ENCODE data around the gene NT5DC2.

Gene NT5DC2

DNA sequence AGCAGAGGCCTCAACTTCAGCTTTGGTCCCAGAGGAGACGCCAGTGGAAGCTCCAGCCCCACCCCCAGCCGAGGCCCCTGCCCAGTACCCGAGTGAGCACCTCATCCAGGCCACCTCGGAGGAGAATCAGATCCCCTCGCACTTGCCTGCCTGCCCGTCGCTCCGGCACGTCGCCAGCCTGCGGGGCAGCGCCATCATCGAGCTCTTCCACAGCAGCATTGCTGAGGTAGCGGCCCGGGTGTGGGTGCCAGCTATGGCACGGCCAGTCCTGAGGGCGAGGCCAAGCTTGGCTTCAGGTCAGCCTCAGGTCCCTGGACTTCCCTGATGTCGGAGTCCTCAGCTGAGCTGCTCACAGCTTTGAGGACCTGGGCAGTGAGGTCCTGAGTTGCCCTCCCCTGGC lies 44.2 kb downstream of the NT5DC2 start:
- H3K36me3 ChIP-seq (ENCODE audit: control insufficient read depth in 2 of 2, insufficient read depth in 2 of 2, low read length in 2 of 2): peaks cover 58 to 77% of the 10 kb centered on the region in 2 donors
- H3K4me1 ChIP-seq (ENCODE audit: control insufficient read depth in 2 of 2, insufficient read depth in 2 of 2, low read length in 2 of 2): no peaks in the 10 kb centered on the region
- H3K27ac ChIP-seq (ENCODE audit: low read depth in 2 of 2, low read length in 2 of 2): no peak overlapping the region

DNA sequence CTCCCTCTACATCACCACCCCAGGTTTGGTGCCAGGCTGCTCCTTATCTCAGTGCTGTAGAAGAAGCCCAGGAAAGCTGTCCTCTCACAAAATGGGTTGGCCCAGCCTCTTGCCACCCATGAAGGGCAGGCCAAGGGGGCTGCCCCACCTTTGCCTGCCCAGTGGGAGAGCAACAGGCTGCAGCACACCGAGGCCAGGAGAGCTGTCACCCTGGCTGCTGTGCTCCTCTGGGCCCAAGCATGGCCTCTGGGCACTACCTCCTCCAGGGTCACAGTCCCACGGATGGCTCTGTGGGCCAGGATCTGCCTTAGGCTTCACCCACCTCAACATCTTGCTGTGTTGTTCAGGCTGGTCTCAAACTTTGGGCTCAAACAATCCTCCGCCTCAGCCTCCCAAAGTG lies 44.9 kb downstream of the NT5DC2 start:
- peaks cover 58 to 77% of the 10 kb centered on the region in 2 donors for H3K36me3 ChIP-seq (ENCODE audit: control insufficient read depth in 2 of 2, insufficient read depth in 2 of 2, low read length in 2 of 2)
- H3K27ac ChIP-seq (ENCODE audit: low read depth in 2 of 2, low read length in 2 of 2): no peak overlapping the region
- no peaks in the 10 kb centered on the region for H3K4me1 ChIP-seq (ENCODE audit: control insufficient read depth in 2 of 2, insufficient read depth in 2 of 2, low read length in 2 of 2)

More for the DNA sequence above, 44.2 kb downstream of the NT5DC2 start:
- no peaks in the 10 kb centered on the region for H3K9me3 ChIP-seq (ENCODE audit: control insufficient read depth in 2 of 2, low read length in 2 of 2)
- H3K4me3 ChIP-seq (ENCODE audit: low read length in 2 of 2): no peak overlapping the region
- no peak overlapping the region for H3K9ac ChIP-seq (ENCODE audit: low read depth in 1 of 2, low read length in 2 of 2)
- H3K27me3 ChIP-seq (ENCODE audit: control insufficient read depth in 2 of 2, insufficient read depth in 2 of 2, low read length in 2 of 2): no peaks in the 10 kb centered on the region

DNA sequence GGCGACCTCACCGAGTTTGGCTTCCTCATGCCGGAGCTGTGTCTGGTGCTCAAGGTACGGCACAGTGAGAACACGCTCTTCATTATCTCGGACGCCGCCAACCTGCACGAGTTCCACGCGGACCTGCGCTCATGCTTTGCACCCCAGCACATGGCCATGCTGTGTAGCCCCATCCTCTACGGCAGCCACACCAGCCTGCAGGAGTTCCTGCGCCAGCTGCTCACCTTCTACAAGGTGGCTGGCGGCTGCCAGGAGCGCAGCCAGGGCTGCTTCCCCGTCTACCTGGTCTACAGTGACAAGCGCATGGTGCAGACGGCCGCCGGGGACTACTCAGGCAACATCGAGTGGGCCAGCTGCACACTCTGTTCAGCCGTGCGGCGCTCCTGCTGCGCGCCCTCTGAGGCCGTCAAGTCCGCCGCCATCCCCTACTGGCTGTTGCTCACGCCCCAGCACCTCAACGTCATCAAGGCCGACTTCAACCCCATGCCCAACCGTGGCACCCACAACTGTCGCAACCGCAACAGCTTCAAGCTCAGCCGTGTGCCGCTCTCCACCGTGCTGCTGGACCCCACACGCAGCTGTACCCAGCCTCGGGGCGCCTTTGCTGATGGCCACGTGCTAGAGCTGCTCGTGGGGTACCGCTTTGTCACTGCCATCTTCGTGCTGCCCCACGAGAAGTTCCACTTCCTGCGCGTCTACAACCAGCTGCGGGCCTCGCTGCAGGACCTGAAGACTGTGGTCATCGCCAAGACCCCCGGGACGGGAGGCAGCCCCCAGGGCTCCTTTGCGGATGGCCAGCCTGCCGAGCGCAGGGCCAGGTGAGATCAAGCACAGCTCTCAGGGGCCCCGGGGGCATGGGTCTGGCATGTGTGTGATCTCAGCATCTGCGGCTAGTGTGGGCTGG lies 45.6 kb downstream of the NT5DC2 start:
- Histone ChIP-seq H3K27ac (ENCODE audit: low read depth in 2 of 2, low read length in 2 of 2) (no peak overlapping the region), H3K36me3 (ENCODE audit: control insufficient read depth in 2 of 2, insufficient read depth in 2 of 2, low read length in 2 of 2) (peaks cover 55 to 78% of the 10 kb centered on the region in 2 donors), H3K4me1 (ENCODE audit: control insufficient read depth in 2 of 2, insufficient read depth in 2 of 2, low read length in 2 of 2) (no peaks in the 10 kb centered on the region), H3K4me3 (ENCODE audit: low read length in 2 of 2) (no peak overlapping the region), H3K9ac (ENCODE audit: low read depth in 1 of 2, low read length in 2 of 2) (no peak overlapping the region), H3K27me3 (ENCODE audit: control insufficient read depth in 2 of 2, insufficient read depth in 2 of 2, low read length in 2 of 2) (no peaks in the 10 kb centered on the region), H3K9me3 (ENCODE audit: control insufficient read depth in 2 of 2, low read length in 2 of 2) (no peaks in the 10 kb centered on the region)

More for the DNA sequence above, 44.9 kb downstream of the NT5DC2 start:
- H3K9me3 ChIP-seq (ENCODE audit: control insufficient read depth in 2 of 2, low read length in 2 of 2): no peaks in the 10 kb centered on the region
- no peak overlapping the region for H3K4me3 ChIP-seq (ENCODE audit: low read length in 2 of 2)
- no peak overlapping the region for H3K9ac ChIP-seq (ENCODE audit: low read depth in 1 of 2, low read length in 2 of 2)
- no peaks in the 10 kb centered on the region for H3K27me3 ChIP-seq (ENCODE audit: control insufficient read depth in 2 of 2, insufficient read depth in 2 of 2, low read length in 2 of 2)

DNA sequence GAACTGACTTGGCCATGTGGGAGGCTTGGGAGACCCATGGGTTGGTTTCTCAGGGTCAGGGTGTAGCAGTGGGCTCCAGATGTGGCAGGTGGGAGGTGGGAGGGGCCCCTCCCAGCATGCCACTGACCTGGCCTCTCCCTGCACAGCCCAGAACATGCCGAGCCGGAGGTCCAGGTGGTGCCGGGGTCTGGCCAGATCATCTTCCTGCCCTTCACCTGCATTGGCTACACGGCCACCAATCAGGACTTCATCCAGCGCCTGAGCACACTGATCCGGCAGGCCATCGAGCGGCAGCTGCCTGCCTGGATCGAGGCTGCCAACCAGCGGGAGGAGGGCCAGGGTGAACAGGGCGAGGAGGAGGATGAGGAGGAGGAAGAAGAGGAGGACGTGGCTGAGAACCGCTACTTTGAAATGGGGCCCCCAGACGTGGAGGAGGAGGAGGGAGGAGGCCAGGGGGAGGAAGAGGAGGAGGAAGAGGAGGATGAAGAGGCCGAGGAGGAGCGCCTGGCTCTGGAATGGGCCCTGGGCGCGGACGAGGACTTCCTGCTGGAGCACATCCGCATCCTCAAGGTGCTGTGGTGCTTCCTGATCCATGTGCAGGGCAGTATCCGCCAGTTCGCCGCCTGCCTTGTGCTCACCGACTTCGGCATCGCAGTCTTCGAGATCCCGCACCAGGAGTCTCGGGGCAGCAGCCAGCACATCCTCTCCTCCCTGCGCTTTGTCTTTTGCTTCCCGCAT lies 46.4 kb downstream of the NT5DC2 start:
- H3K36me3 ChIP-seq (ENCODE audit: control insufficient read depth in 2 of 2, insufficient read depth in 2 of 2, low read length in 2 of 2): peaks cover 55 to 77% of the 10 kb centered on the region in 2 donors
- no peaks in the 10 kb centered on the region for H3K27me3 ChIP-seq (ENCODE audit: control insufficient read depth in 2 of 2, insufficient read depth in 2 of 2, low read length in 2 of 2)
- H3K27ac ChIP-seq (ENCODE audit: low read depth in 2 of 2, low read length in 2 of 2): no peak overlapping the region
- H3K4me1 ChIP-seq (ENCODE audit: control insufficient read depth in 2 of 2, insufficient read depth in 2 of 2, low read length in 2 of 2): peaks cover 0 to 3% of the 10 kb centered on the region in 2 donors
- no peaks in the 10 kb centered on the region for H3K9me3 ChIP-seq (ENCODE audit: control insufficient read depth in 2 of 2, low read length in 2 of 2)
- H3K4me3 ChIP-seq (ENCODE audit: low read length in 2 of 2): no peak overlapping the region
- H3K9ac ChIP-seq (ENCODE audit: low read depth in 1 of 2, low read length in 2 of 2): no peak overlapping the region

DNA sequence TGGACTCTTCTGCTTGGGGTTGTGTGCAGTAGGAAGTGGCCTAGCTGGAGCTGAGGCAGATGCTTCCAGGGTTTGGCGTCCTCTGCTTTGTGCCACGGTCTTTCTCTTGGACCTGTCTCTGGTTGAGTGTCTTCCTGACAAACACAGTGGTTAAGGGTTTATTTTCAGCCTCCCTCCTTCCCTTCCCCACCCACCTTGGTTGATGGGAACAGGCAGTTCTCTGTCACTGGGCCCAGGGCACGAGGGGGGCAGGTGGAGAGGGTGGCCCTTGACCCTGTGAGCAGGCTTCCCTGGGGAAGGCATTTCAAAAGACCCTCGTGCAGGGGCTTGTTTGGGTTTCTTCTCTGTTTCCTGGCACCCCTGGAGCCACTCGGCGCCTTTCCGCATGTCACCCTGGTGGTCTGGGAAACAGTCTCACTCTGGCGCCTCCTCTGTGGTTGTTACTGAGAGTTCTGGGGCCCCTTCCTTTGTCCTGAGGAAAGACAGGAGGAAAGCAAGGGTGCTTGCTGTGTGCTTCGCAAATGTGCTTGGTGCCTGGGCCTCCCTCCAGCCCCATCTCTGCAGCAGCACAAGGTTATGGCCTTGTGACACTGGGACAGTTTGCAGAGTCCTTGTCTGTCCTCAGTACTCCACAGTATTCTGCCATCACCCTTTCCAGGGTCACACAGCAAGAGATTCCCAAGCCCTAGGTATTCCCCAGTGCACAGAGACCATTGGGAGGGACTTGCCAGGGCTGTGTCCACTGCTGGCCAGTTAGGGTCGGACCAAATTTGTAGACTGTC lies 48.8 kb downstream of the NT5DC2 start:
- Histone ChIP-seq H3K4me3 (ENCODE audit: low read length in 2 of 2) (no peak overlapping the region), H3K27me3 (ENCODE audit: control insufficient read depth in 2 of 2, insufficient read depth in 2 of 2, low read length in 2 of 2) (no peaks in the 10 kb centered on the region), H3K27ac (ENCODE audit: low read depth in 2 of 2, low read length in 2 of 2) (no peak overlapping the region), H3K4me1 (ENCODE audit: control insufficient read depth in 2 of 2, insufficient read depth in 2 of 2, low read length in 2 of 2) (peaks cover 0 to 3% of the 10 kb centered on the region in 2 donors), H3K36me3 (ENCODE audit: control insufficient read depth in 2 of 2, insufficient read depth in 2 of 2, low read length in 2 of 2) (peaks cover 61 to 78% of the 10 kb centered on the region in 2 donors), H3K9ac (ENCODE audit: low read depth in 1 of 2, low read length in 2 of 2) (no peak overlapping the region), H3K9me3 (ENCODE audit: control insufficient read depth in 2 of 2, low read length in 2 of 2) (no peaks in the 10 kb centered on the region)

DNA sequence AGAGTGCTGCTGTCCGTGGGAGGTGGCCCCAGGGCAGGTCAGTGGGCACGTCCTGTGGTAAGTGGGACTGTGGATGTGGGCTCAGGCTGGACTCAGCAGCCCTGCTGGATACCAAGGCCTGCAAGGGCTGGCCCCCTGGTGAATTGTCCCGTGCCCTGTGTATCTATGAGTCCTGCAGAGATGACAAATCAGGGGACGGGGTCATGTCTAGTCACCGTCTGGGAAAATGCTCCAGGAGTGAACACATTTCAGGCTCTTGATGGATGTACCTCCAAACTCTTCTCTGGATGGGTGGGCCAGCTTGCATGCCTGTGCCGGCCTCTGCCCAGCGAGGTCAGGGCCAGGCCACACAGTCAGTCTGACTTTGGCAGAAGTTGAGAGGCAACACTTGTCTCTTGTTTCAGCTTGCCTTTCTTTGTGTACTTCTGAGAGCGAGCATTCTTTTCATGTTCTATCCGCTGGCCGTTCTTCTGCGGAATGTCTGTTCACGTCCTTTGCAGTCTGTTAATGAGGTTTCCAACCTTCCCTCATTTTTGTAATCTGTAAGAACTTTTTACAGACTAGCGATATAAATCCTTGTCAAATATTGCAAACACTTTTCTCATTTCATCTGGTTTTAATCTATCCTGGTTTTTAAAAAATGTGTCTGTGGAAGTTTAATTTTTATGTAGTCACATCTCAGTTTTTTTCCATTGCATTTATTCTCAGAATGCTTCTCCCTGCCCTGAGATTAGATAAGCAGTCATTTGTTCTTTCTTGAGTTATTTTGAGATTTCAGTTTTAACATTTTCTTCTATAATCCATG lies 49.9 kb downstream of the NT5DC2 start:
- Histone ChIP-seq H3K4me1 (ENCODE audit: control insufficient read depth in 2 of 2, insufficient read depth in 2 of 2, low read length in 2 of 2) (peaks cover 0 to 3% of the 10 kb centered on the region in 2 donors), H3K27ac (ENCODE audit: low read depth in 2 of 2, low read length in 2 of 2) (no peak overlapping the region), H3K4me3 (ENCODE audit: low read length in 2 of 2) (no peak overlapping the region), H3K27me3 (ENCODE audit: control insufficient read depth in 2 of 2, insufficient read depth in 2 of 2, low read length in 2 of 2) (no peaks in the 10 kb centered on the region), H3K9me3 (ENCODE audit: control insufficient read depth in 2 of 2, low read length in 2 of 2) (no peaks in the 10 kb centered on the region), H3K36me3 (ENCODE audit: control insufficient read depth in 2 of 2, insufficient read depth in 2 of 2, low read length in 2 of 2) (peaks cover 62 to 78% of the 10 kb centered on the region in 2 donors), H3K9ac (ENCODE audit: low read depth in 1 of 2, low read length in 2 of 2) (no peak overlapping the region)

DNA sequence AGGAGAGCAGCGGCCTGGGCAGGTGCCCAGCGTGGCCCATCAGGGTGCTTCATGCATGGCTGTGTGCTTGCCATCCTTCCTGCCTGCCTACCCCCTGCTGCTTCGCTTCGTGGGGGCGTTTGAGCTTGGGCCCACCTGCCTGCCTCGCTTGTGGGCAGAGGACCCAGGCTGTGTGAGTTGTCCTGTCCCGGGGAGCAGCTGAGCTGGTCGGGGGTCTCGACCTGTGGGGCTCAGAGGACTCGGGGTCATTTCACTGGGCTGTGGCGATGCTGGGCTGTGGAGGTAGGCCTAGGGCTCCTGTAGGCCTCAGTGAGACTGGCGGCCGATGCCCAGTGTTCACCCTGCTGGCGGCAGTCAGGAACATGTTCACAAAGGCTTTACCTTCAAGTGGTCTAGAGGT lies 50.6 kb downstream of the NT5DC2 start:
- H3K9ac ChIP-seq (ENCODE audit: low read depth in 1 of 2, low read length in 2 of 2): no peak overlapping the region
- no peak overlapping the region for H3K4me3 ChIP-seq (ENCODE audit: low read length in 2 of 2)

DNA sequence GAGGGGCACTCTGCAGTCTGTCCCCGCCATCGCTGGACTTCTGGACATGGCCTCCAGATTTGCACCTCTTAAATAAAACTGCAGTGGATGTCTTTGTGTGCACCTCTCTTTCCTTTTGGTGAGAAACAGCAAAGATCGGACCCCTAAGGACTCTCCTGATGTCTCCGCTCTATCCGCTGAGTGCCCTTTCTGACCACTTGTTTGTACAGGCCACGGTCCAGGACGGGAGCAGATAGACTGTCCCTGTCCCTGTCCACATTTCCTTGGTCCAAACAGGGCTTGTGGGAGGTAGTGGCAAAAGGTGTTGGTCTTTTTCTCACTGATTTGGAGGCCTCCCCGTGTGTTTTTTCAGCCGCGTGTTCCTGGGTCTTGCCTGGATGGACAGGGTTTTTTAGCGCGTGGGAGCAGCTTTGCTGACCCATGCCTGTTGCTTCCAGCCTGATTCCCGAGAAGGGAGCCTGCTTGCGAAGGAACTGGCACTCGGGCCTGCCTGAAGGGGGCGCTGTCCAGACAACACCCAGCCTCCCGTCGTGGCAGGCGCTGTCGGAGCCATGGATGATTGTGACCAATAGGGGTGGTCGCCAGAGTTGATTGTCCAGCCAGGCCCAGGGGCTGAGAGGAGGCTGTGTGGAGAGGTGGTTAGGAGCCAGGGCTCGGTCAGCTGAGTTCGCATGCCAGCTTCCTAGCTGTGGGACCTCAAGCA lies 51.7 kb downstream of the NT5DC2 start:
- no peak overlapping the region for H3K27ac ChIP-seq (ENCODE audit: low read depth in 2 of 2, low read length in 2 of 2)
- no peak overlapping the region for H3K9ac ChIP-seq (ENCODE audit: low read depth in 1 of 2, low read length in 2 of 2)
- H3K27me3 ChIP-seq (ENCODE audit: control insufficient read depth in 2 of 2, insufficient read depth in 2 of 2, low read length in 2 of 2): no peaks in the 10 kb centered on the region
- peaks cover 64 to 81% of the 10 kb centered on the region in 2 donors for H3K36me3 ChIP-seq (ENCODE audit: control insufficient read depth in 2 of 2, insufficient read depth in 2 of 2, low read length in 2 of 2)
- peaks cover 0 to 3% of the 10 kb centered on the region in 2 donors for H3K4me1 ChIP-seq (ENCODE audit: control insufficient read depth in 2 of 2, insufficient read depth in 2 of 2, low read length in 2 of 2)
- no peak overlapping the region for H3K4me3 ChIP-seq (ENCODE audit: low read length in 2 of 2)
- H3K9me3 ChIP-seq (ENCODE audit: control insufficient read depth in 2 of 2, low read length in 2 of 2): no peaks in the 10 kb centered on the region

More for the DNA sequence above, 50.6 kb downstream of the NT5DC2 start:
- Histone ChIP-seq H3K36me3 (ENCODE audit: control insufficient read depth in 2 of 2, insufficient read depth in 2 of 2, low read length in 2 of 2) (peaks cover 64 to 80% of the 10 kb centered on the region in 2 donors), H3K9me3 (ENCODE audit: control insufficient read depth in 2 of 2, low read length in 2 of 2) (no peaks in the 10 kb centered on the region), H3K27me3 (ENCODE audit: control insufficient read depth in 2 of 2, insufficient read depth in 2 of 2, low read length in 2 of 2) (no peaks in the 10 kb centered on the region), H3K27ac (ENCODE audit: low read depth in 2 of 2, low read length in 2 of 2) (no peak overlapping the region), H3K4me1 (ENCODE audit: control insufficient read depth in 2 of 2, insufficient read depth in 2 of 2, low read length in 2 of 2) (peaks cover 0 to 3% of the 10 kb centered on the region in 2 donors)
